Stimulated activated CD4-positive, alpha-beta T cell treated with anti-CD3 and anti-CD28 coated beads, Interleukin-2, amount 100 ng/mL, for 48 hours (primary cell): ENCODE measurements around the gene PTPN7.
A peak's percentile ranks its signal among the peaks of the same experiment; 100 is the strongest.
"Not testable (repeated sequence)": the region's sequence is repeated elsewhere in the genome, so short reads cannot be mapped to it uniquely, and the experiment has no call there.

Experiments used
- DNase-seq, 2 donors: peaks; one replicate each; pipeline ENCODE4 v3.0.0-alpha.2; 2020

PTPN7 gene

DNA sequence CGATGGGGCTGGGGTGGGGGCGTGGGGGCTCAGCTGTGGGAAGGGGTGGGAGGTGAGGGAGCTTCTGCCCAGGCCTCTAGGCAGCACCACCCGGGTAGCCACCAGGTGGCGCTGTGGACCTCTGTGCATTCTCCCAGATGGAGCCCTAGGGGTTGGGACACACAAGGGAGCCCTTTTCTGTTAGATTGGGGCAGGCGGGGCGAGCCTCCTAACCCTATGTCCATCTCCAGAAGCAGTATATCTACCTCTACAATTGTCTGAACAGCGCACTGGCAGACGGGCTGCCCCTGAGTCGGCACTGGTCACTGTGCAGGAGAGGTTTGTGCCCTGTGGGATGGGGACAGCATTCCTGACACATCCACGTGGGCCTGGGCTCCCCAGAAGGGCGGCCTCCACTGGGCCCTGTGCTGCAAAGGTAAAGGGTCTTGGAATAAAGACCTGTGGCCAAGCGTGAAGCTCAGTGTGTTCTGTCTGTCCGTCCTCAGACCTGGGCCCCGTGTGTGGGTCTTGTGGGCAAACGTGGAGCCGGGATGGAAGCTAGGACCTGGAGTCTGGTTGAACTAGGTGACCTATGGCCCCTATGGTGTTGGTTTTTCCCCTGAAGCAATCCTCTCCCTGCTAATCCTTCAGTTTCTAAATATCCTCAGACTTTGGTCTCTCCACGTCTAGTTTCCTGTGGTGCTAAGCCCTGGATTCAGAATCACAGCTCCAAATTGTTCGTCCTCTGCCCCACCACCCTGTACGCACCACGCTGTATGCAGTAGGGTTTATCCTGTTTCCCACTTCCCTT is 28.8 kb upstream of the PTPN7 start:
- peak; percentile 85 for DNase-seq

DNA sequence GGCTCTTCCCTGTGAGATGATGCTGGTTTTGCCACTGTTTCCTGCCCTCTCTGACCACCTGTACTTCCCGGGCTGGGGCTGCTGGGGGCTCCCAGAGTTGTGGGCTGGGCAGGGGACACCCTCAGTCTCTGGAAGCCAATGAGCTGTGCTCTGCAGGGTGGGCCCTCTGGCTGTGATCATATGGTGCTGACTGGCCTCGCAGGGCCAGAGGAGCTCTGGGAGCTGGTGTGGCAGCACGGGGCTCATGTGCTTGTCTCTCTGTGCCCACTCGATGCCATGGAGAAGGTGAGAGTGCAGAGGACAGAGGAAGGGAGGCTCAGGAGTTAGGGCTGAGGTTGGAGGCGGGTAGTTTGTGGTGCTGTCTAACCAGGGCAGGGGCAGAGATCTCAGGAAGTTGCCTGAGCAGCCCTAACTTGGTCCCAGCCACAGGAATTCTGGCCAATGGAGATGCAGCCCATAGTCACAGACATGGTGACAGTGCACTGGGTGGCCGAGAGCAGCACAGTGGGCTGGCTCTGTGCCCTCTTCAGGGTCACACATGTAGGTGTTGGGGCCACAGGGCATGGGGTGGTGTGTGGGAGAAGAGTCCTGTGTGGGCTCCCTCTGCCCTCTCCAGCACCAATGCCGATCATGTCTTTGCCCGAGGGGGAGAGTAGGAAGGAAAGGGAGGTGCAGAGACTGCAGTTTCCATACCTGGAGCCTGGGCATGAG is 27.4 kb upstream of the PTPN7 start:
- DNase-seq = no peak

DNA sequence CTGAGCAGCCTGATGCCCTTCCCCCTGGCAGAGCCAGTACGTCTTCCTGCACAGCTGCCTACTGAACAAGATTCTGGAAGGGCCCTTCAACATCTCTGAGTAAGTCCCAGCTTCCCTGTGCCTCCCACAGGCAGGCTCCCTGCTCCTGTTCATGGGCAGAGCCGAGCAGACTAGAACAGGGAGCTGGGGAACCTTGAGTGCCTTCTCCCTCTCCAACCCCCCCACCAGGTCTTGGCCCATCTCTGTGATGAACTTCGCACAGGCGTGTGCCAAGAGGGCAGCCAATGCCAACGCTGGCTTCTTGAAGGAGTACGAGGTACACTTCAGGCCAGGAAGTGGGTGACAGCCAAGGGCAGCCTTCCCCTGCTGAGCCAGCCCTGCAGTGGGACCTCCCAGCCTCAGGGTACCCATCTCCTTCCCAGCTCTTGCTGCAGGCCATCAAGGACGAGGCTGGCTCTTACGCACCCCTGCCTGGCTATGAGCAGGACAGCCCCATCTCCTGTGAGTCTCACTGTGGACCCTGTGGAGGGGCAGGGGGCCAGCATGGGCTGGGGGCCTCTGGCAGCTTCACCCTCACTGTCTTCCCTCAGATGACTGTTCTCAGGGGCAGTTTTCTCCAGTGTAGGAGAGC is 26.8 kb upstream of the PTPN7 start:
- DNase-seq = no peak

DNA sequence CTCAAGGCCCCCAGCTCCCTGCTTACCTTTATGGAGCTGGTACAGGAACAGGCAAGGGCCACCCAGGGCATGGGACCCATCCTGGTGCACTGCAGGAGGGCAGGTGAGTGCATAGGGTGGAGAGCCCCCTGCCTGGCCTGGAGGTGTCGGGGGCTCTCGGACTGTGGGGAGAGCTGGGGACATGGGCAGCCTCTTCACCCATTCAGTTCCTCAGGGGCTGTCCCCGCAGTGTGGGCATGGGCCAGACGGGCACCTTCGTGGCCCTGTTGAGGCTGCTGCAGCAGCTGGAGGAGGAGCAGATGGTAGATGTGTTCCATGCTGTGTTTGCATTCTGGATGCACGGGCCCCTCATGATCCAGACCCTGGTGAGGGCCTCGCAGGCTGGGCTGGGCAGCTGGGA is 25.9 kb upstream of the PTPN7 start:
- no peak for DNase-seq

DNA sequence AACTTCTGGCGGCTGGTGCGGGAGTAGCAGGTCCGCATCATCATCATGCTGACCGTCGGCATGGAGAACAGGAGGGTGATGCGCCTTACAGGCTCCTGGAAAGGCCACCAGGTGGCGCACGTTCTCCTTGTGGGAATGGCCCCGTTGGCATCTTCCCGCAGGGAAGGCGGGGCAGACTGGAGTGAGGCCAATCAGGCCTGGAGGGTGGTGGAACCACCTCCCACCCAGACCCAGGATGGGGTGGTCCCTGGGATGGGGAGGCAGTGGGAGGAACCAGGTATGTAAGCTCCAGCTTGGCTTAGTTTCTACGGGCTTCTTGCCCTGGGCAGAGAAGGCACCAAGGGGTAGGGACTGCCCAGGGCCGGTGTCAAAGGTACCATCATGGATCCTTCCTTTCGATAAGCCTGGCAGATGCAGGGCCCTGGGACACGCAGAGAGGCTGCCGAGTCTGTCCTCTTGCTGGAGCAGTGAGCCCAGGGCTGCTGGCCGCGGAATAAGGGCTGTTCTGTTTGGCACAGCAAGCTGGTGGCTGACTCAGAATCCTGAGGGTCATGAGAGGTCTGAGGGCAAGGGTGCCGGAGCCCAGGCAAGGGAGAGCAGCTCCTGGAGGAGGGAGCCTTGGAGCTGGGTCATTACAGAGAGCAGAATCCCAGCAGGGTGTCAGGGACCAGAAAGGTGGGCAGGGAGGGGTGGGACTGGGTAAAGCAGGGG is 24.5 kb upstream of the PTPN7 start:
- DNase-seq = peak; percentile 78 to 79

DNA sequence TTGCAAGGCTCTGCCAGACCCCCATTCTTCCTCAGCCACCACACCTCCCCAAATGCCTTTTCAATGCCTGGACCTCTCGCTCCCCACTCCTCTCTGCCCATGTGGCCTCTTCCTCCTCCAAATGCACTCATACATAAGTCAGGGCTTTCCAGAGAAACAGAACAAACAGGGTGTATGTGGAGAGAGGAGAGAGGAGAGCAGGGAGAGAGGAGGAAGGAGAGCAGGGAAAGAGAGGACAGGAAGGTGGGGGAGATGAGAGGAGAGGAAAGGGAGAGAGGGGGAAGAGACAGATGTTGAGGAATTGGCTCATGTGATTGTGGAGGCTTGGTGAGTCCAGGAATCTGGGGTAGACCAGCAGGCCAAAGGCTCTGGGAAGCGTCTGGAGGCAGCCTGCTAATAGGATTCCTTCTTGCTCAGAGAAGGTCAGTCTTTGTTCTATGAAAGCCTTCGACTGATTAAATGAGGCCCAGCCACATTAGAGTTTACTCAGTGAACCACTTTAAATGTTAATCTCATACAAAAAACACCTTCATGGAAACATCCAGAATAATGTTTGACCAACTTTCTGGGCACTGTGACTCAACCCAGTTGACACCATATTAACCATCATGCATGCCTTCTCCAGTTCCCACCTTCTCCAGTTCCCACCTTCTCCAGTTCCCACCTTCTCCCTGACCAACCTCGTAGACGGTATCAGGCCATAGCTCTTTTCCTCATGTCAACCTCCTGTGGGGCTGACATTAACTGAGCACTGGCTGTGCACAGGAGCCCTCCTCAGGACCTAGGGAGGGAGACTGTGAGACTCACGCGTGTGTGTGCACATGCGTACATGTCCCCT is 21.9 kb upstream of the PTPN7 start:
- no peak for DNase-seq

DNA sequence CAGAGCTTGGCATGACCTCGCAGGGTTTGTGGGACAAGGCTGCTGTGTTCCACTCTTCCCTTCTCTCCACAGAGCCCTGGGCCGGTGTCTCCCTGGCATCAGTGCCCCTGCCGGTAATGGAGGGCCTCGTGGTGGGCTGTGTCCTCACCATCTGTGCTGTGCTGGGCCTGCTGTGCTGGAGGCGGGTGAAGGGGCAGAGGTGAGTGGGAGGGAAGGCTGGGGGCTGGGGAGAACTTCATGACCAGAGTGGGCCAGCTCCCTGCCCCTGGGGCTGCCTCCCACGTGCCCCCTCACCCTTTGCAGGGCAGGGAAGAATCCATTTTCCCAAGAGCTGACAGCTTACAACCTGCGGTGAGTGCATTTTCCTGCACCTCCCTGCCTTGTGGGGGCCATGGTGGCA is 21.2 kb upstream of the PTPN7 start:
- DNase-seq = no peak

DNA sequence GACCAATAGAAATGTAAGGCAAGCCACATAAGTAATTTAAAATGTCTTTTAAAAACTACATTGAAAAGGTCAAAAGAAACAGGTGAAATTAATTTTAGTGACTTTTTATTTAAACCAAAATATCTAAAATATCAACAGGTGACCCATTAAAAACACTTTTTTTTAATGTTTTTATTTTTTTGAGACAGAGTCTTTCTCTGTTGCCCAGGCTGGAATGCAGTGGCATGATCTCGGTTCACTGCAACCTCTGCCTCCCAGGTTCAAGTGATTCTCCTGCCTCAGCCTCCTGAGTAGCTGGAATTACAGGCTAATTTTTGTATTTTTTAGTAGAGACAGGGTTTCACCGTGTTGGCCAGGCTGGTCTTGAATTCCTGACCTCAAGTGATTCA is 20.3 kb upstream of the PTPN7 start:
- not testable (repeated sequence) for DNase-seq

DNA sequence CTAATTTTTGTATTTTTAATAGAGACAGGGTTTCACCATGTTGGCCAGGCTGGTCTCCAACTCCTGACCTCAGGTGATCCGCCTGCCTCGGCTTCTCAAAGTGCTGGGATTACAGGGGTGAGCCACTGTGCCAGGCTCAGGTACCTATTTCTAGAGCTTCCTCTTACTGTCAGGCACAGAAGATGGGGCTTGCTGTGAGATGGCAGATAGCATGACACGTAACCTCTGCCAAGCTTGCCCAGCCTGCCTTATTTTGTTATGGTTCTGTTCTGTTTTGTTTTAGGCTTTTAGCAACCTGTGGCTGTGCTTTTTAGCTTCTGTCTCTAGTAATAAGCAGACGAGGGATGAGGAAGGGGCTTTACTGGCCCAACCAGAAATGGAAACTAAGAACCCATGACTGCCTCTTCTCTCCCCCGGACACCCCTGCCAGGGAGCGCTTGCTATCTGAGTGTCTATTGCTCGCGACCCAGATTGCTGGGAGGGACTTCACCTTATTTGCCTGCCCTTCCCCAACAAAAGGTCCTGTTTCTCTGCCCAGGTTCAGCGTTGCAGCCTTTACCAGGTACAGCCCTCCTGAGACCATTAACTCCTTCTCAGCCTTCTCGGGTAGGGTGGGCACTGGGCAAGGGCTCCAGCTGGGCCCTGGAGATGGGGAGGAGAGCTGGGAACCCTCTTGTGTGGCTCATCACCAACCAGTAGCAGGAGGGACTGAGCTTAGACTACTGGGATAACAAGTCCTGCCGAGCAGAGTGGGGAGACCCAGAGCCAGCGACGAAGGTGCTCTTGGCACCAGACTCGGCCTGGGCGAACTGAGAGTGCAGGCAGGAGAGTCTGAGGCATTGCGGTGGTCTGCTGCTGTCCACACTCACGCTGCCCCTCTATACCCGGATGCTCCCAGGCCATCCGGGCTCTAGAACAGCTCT is 19.7 kb upstream of the PTPN7 start:
- DNase-seq = no peak

DNA sequence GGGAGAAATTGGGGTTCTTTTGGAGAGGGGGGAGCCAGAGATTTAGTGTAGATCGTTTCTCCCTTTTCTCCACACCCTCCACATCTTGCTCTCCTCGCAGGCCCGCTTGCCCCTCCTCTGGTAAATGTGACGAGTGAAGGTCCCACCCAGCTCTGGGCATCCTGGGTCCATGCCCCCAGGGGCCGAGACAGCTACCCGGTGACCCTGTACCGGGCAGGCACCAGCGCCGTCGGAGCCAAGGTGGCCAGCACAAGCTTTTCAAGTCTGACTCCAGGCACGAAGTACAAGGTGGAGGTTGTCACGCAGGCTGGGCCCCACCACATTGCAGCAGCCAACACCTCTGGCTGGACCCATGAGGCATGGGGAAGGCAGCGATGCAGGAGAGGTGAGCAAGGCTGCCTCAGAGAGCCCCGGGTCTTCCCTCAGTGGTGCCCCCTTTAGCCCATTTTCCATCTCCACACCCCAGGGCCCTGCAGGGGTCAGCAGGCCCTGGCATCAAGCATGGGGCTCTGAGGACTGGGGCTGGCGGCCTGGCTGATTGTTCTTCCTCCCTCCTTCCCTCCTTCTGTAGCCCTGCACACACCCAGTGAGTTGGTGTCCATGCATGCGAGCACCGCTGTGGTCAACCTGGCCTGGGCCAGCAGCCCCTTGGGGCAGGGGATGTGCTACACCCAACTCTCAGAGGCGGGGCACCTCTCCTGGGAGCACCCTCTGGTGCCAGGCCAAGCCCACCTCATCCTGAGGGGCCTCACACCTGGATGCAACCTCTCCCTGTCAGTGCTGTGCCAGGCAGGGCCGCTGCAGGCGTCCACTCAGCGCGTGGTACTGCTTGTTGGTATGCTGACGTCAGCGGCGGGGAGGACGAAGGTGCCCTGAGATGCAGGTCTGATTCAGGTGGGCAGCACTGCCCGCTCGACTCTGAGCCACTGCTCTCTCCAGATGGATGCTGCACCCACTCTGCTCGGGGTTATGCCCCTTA is 16.8 kb upstream of the PTPN7 start:
- no peak for DNase-seq

DNA sequence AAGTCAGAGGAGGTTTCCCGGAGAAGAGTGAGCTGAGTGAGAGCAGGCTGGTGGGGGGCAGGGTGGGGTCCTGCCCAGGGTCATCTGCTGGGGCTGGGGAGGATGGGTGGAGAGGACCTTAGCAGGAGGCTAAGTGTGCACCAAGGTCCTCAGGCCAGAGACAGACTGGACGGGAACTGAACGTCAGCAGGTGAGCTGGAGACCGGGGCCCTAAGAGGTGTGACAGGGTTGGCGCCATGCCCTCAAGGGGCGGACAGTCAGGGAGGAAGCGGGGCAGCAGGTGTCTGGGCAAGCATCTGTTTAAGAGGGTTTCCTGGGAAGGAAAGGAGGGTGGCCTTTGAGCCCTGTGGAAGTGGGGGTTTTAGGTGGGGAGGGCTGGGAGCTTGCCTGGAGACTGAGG is 13.6 kb upstream of the PTPN7 start:
- DNase-seq = no peak

DNA sequence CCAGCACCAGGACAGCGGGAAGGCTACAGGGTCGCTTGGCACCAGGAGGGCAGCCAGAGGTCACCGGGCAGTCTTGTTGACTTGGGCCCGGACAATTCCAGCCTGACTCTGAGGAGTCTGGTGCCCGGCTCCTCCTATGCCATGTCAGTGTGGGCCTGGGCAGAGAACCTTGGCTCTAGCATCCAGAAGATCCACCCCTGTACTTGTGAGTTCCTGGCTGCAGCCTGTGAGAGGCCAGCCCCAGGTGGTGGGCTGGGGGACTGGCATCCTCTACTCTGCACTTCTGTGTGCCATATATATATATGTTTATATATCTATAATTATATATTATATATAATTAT is 11.6 kb upstream of the PTPN7 start:
- no peak for DNase-seq

DNA sequence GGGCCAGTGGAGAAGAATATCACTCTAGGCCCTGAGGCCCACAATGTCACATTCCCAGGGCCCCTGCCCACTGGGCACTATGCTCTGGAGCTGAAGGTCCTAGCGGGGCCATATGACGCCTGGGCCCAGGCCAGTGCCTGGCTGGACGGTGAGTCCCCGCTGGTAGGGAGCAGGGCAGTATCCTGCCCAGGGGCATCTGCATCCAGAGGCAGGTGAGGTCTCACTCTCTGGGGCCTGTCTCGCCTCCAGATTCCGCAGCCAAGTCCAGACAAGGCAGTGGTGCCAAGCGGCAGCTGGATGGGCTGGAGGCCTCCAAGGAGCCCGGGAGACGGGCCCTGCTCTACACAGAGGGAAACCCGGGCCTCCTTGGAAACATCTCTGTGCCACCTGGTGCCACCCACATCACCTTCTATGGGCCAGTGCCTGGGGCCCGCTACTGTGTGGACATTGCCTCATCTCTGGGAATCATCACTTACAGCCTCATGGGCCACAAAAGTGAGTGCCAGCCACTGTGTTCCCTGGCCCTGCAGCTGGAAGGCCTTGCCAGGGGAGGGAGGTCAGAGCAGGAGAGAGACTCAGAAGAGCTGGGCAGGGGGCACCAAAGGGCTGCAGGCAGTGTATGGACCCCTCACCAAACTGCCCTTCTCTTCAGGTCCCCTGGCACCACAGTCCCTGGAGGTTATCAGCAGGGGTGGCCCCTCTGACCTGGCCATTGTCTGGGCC is 11.1 kb upstream of the PTPN7 start:
- DNase-seq = no peak

DNA sequence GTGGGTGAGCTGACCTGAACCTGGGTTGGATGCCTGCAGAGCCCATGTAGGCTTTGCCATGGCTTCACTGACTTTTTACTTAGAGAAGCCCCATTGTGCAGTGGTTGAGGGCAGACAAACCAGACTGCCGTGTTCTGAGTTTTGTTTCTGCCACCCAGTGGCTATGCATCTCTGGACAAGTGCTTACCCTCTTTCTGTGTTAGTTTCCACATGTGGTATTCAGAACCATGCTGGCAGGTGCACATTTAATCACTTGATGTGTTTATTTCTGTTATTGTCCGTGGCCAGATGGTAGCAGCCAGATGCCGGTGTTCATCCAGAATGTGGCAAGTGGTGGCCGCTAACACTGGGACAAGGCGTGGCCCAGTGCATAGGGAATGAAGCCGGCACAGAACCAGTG is 10.3 kb upstream of the PTPN7 start:
- no peak for DNase-seq

DNA sequence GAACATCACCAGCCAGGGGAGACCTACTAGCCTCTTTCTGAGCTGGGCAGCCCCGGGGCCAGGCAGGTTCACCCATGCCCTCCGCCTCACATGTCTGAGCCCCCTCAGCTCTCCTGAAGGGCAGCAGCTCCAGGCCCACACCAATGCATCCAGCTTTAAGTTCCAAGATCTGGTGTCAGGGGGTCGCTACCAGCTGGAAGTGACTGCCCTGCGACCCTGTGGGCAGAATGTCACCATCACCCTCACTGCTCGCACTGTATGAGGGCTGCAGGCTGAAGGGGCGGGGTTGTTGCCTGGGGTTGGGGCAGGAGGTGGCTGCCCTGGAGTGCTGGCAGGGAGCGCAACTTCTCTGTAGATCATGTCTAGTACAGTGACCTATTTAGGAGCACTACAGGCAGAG is 8.5 kb upstream of the PTPN7 start:
- no peak for DNase-seq

DNA sequence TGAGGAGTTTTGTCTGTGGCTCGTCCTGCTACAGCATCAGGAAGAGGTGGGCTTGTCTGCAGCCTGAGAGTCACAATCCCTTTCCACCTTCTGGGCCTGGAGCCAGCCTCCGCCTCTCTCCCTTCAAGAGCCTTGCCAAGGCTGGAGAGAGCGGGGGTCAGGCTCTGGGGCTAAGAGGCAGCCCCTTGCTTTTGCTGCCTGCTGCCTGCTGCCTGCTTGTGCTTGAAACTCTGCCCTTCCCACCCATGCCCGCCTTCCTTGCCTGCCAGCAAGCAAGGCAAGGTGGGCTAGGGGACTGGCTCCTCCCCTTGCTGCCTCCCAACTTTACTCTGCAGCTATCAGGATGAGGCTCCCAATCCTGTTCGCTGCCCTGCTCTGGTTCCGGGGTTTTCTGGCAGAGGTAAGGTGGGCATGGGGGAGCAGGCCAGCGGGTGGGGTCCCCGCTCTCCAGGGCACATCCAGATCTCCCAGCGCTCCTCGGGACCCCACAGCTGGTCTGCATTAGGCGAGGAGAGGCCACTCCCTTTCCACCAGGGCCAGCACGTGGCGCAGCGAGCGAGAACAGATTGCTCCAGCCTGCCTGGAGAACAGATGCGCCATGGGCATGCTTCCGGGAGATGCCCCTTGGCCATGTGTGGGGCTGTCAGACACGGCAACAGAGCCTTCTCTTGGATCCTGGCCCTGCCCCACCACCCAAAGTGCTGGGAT is 7.5 kb upstream of the PTPN7 start:
- no peak for DNase-seq

DNA sequence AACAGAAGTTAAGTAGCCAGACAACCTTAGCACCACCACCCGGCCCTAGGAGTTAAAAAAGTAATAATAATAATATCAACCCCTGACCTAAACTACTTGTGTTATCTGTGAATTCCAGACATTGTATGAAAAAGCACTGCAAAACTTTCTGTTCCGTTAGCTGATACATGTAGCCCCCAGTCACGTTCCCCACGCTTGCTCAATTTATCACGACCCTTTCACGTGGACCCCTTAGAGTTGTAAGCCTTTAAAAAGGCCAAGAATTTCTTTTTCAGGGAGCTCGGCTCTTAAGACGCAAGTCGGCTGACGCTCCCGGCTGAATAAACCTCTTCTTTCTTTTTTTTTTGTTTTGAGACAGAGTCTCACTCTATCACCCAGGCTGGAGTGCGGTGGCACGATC is 6.7 kb upstream of the PTPN7 start:
- not testable (repeated sequence) for DNase-seq

DNA sequence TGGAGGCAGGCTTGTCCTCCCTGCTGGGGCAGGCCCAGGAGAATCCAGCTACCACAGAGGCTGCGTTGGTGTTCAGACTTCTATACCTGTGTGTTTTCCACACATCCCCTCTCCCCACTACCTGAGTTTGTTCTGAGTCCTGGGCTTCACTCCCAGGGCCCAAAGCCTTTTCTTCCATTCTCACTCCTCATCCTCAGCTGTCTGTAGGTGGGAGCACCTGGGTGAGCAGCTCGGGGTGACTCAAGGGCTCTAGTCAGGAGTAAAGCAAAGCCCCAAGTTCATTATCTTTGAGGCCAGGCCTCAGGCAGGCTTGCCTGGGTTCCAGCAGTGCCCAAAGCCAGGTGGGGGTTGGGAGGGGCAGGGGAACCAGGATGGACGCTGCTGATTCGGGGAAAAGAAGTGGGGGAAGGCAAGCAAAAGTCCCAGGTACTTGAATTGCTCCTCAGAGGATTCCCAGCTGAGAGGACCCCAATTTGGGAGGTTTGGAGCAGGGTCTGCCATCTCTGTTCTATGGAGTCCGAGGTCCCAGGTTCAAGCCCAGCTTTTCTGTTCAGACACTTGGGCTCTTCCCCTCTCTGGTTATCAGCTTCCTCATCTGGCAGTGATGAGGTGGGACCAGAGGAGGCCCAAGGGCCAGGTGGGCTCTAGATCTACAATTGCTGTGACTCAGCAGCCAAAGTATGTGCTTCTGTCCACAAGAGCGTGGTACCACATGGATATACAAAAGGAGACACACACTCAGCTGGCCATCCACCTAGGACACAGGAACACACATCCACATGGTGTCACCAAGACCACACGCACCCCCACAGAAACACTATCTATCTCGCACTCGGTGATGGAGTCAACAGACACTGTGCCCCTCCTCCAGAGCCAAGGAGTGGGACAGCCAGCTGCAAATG is 5.8 kb upstream of the PTPN7 start:
- DNase-seq = no peak
